GM18907 (cell line): ENCODE measurements around the gene GRB2.
"Not testable (repeated sequence)": the region's sequence is repeated elsewhere in the genome, so short reads cannot be mapped to it uniquely, and the experiment has no call there.

Source experiments
- ATAC-seq: cut with Tn5 transposase; IDR thresholded peaks from one replicate; pipeline ENCODE4 v1.9.1; 2021; ENCODE audit warnings: mild to moderate bottlenecking, moderate library complexity; ENCODE audit not compliant: unreplicated experiment

The GRB2 gene

GRCh38 chr17:75353176-75353575 lies 52.3 kb downstream of the GRB2 start:
- no peak for ATAC-seq

DNA sequence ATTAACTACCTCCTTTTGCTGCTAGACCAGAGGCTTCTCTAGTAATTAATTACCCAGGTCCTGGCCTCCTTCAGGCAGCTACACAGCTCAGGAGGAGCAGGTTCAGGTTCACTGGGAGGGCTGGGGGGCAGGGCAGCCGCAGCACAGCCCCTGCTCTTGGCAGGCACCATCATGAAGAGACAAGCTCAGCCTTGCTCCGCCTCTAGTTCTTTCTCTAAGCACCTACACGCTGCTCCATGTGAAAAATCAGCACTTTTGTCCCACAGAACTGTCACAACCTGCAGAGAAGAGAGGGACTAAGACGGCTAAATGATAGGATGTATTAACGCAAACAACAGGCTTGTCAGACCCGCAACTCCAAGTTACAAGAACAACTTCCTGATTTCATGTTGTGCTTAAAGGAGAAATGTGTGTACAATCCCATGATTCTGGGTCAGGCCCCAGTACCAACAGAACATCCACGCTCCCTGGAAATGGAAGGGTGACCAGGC lies 53.4 kb downstream of the GRB2 start:
- no peak for ATAC-seq

GRCh38 chr17:75350706-75351105 lies 54.8 kb downstream of the GRB2 start:
- ATAC-seq: no peak

GRCh38 chr17:75350029-75350428 lies 55.4 kb downstream of the GRB2 start:
- ATAC-seq: no peak

DNA sequence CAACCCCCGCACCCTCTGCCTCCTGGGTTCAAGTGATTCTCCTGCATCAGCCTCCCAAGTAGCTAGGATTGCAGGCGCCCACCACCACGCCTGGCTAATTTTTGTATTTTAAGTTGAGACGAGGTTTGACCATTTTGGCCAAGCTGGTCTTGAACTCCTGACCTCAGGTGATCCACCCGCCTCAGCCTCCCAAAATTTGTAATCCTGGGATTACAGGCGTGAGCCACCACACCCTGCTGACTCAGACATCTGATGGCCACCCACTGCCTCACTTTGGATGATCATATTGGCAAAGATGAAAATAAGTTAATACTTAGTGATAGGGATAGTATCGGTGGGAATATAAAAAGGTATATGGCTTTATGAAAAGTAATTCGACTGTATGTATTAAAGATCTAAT lies 55.9 kb downstream of the GRB2 start:
- ATAC-seq: no peak

DNA sequence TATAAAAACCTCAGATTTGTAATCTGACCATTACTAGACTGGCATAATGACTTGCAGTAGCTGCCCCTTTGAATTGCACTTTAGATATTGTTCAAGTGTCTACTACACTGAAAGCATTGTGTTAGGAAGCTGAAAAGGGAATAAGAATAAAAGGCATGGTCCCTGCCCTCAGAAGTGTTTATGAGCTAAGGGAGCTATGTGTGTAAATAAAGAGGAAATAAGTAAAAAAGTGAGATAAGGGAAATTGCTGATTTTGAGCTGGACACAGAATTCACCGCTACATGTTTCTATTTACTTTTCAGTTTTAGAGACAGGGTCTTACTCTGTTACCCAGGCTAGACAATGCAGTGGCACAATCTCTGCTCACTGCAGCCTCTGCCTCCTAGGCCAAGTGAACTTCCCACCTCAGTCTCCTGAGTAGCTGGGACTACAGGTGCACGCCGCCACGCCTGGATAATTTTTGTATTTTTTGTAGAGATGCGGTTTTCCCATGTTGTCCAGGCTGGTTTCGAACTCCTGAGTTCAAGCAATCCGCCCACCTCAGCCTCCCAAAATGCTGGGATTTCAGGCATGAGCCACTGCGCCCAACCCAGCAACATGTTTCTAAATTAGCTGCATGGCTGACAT lies 57.0 kb downstream of the GRB2 start:
- no peak for ATAC-seq

DNA sequence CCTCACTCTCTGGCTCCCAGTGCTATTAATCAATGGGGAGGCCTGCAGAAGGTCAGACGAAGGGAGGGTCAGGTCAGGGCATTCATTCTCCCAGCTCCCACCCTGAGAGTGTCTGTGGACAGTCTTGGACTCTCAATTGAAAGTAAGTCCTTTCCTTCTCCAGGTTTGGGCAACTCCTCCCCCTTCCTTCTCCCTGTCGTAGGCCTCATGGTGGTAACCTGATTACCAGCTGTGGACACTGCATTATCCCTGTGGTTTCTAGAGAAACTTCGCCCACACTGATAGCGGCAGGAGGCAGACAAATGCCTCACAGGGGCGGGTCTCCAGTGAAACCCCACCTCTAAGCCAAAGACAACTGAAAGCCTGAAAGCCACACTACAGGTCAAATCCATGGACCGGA lies 58.6 kb downstream of the GRB2 start:
- ATAC-seq: no peak

DNA sequence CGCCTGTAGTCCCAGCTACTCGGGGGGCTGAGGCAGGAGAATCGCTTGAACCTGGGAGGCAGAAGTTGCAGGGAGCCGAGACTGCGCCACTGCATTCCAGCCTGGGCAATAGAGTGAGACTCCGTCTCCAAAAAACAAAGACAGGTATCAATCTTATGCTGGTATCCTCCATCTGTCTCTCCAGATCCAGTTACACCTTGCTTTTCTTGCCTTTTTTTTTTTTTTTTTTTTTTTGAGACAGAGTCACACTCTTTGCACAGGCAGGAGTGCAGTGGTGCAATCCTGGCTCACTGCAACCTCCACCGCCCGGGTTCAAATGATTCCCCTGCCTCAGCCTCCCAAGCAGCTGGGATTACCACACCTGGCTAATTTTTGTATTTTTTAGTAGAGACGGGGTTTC lies 59.1 kb downstream of the GRB2 start:
- ATAC-seq: not testable (repeated sequence)

DNA sequence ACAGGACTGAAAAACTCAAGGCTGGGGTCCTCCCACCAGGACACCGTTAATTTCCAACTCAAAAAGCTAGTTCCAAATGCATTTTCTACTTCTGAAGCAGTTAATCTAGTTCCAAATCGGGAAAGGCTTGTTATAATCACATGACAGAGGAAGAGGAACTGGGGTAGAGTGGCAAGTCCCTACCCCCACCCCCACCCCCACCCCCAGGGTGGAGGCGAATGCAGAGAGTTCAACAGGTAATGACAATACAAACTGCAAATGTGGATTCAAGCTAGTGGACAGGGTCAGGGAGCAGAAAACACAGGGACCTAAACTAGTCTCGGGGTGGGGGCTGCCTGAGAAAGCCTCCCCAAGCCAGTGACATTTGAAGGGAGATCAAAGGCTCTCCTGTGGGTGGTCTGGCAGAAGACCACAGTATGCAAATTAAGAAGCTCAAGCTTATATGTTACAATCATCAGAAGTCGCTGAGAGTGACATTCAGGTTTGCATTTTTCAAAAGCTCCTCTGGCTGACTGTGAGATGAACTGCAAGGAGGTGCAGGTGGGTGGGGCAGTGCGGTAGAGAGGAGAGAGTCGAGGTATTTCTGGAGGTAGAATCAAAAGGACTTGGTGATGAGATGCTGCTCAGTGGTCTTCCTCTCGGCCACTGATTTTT lies 59.8 kb downstream of the GRB2 start:
- peak; percentile 54 for ATAC-seq

DNA sequence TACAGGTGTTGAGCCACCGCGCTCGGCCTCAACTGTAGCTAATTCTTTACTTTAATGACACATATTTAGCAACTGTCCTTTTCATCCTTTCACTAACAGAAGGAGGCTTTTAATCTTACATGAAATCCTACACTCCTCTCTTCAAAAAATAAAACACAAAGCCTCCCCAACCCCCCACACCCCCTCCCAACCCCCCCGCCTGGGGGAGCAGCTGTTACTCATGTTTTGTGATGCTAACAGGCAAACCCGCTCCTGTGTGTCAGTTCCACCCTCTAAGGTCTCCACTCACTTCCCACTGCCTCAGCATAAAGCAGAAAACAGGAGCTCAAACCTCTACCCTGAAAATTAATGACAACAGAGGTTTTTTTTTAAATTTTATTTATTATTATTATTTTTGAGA lies 60.8 kb downstream of the GRB2 start:
- ATAC-seq: no peak

DNA sequence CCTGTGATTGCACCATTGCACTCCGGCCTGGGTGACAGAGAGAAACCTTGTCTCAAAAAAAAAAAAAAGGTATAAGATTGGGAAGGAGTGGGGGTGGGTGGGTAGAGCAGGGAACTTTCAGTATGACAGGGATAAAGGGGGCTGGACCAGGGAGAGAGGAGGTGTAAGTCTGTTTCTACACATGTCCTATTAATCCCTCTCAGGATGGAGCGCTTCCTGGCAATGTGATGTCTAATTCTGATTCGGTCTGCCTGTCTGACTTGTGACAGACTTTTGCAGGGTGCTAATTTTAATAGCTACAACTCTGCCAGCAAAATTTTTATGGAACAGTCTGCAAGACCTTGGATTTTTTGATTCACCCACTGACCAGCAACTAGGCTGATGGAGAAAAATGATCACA lies 62.5 kb downstream of the GRB2 start:
- no peak for ATAC-seq

GRCh38 chr17:75341784-75342486 lies 63.5 kb downstream of the GRB2 start:
- ATAC-seq: no peak

DNA sequence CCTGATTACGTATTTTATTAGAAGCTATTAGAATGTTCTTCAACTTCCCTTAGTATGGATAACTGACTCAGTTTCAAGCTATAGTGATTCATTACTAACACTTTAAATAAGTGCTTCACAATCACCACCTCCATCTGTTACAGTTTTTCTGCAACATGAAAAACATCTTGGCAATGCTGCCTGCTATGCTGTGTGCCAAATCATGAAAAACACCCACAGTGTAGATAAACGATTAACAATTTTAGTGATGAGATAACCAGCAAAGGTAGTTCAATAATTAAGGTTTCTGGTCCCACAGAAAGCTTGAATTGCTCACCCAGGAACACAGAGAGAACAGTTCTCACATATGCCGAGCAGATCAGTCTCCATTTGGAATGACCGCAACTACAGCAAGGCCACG lies 64.8 kb downstream of the GRB2 start:
- no peak for ATAC-seq

GRCh38 chr17:75339971-75340370 lies 65.5 kb downstream of the GRB2 start:
- ATAC-seq: no peak

DNA sequence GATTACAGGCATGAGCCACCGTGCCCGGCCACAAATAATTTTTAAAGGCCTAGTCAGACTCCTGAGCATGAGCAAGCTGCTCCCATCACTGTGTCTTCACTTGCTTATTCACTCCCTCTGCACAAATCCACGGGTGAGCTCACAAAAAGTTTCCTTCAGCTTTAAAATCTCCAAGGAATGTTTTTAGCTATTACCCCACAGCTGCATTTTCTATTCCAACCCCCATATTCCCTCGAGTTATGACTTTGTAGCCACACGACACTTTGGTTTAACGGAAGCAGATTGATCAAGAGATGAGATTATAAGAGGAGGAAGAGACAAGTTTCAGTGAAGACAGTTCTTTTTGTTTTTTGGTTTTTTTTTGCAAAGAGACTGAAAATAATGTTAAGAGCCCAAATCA lies 67.1 kb downstream of the GRB2 start:
- no peak for ATAC-seq

- no peak for ATAC-seq
Measured at GRCh38 chr17:75335315-75335714, 70.2 kb downstream of the GRB2 start.

- no peak for ATAC-seq
Measured at GRCh38 chr17:75334723-75335122, 70.8 kb downstream of the GRB2 start.

GRCh38 chr17:75331671-75332070 lies 73.8 kb downstream of the GRB2 start:
- ATAC-seq: no peak

- ATAC-seq: no peak
Measured at GRCh38 chr17:75327757-75328156, 77.7 kb downstream of the GRB2 start.

GRCh38 chr17:75326226-75326848 lies 79.1 kb downstream of the GRB2 start:
- ATAC-seq: no peak

DNA sequence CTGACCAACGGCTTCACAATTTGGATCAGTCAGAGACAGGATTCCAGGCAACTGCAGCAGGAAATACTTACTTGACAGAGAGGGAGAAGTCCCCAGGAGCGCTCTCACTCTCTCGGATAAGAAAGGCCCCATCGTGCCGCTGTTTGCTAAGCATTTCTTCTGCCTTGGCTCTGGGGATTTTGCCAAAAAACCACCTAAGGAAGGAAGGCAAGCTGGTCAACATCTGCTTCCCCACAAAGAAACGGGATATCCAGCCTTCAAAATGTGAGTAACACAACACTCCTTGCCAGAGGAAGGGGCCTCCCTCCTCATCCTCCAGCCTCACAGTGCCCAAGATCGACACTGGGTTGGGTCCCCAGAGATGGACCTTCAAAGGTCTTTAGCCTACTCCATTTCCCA lies 79.7 kb downstream of the GRB2 start:
- no peak for ATAC-seq

DNA sequence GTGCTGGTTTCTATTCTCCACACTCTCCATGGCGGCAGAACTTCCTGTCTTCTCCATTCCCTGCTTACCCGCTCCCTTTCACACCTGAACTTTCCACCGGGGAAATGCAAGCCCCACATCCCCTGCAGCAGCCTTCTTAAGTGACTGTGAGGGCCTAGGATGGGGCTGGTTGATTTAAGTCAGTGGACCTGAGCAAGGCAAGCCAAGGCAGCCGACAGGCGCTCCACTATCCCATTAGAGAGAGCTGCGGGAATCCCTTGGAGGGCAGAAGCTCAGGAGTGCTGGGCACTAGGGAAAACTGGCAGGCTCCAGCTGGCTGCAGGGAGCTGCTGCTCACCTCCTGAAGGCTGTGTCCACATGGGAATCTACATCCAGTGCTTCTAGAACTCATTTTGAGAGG lies 80.1 kb downstream of the GRB2 start:
- no peak for ATAC-seq
